BE2C (cell line): ENCODE results near the gene HMGN1.
"Not testable (repeated sequence)": the region's sequence is repeated elsewhere in the genome, so short reads cannot be mapped to it uniquely, and the experiment has no call there.

Source experiments
- DNase-seq: peaks from one replicate; pipeline ENCODE4 v3.0.0-alpha.2; 2020
- H3K27me3 ChIP-seq: fragments of 250-450 bp; sonication (Bioruptor Pico); 2 replicates; pipeline ENCODE4 v1.5.1; 2020; ENCODE audit warnings: mild to moderate bottlenecking
- H3K36me3 ChIP-seq: fragments of 250-450 bp; sonication (Bioruptor Pico); 2 replicates; pipeline ENCODE4 v1.5.1; 2020; ENCODE audit warnings: mild to moderate bottlenecking
- H3K4me1 ChIP-seq: fragments of 250-450 bp; sonication (Bioruptor Pico); 2 replicates; pipeline ENCODE4 v1.5.1; 2020
- H3K4me3 ChIP-seq: 2 replicates; pipeline ENCODE4 v1.5.1; 2011; ENCODE audit warnings: low read depth, low read length
- H3K9me3 ChIP-seq: fragments of 250-450 bp; sonication (Bioruptor Pico); 2 replicates; pipeline ENCODE4 v1.5.1; 2020
- CTCF ChIP-seq: IDR thresholded peaks from 2 replicates; pipeline ENCODE4 v1.5.1; 2012; ENCODE audit warnings: mild to moderate bottlenecking, low read depth, low read length

Gene HMGN1

GRCh38 chr21:39384674-39385298 is 35.9 kb upstream of the HMGN1 start:
- no peak for TF ChIP-seq CTCF

GRCh38 chr21:39382096-39382495 is 33.2 kb upstream of the HMGN1 start:
- not testable (repeated sequence) for H3K36me3 ChIP-seq, DNase-seq, H3K4me3 ChIP-seq, H3K9me3 ChIP-seq, H3K4me1 ChIP-seq, H3K27me3 ChIP-seq

More at GRCh38 chr21:39384674-39385298, 35.9 kb upstream of the HMGN1 start:
- H3K4me3 ChIP-seq, result peak overlapping the region; percentile 55; the same call in 1 of the 2 replicates
- no peaks in the 10 kb centered on the region for H3K36me3 ChIP-seq
- H3K27me3 ChIP-seq, result no peaks in the 10 kb centered on the region
- H3K4me1 ChIP-seq, result no peaks in the 10 kb centered on the region
- no peak for DNase-seq
- no peaks in the 10 kb centered on the region for H3K9me3 ChIP-seq

GRCh38 chr21:39381009-39381408 is 32.1 kb upstream of the HMGN1 start:
- Histone ChIP-seq H3K4me1 (no peaks in the 10 kb centered on the region), H3K27me3 (no peaks in the 10 kb centered on the region), H3K9me3 (no peaks in the 10 kb centered on the region), H3K36me3 (no peaks in the 10 kb centered on the region), H3K4me3 (peak overlapping the region; percentile 96)
- no peak for DNase-seq
- no peak for TF ChIP-seq CTCF

- peak; percentile 96 for DNase-seq
- H3K9me3 ChIP-seq, result no peaks in the 10 kb centered on the region
- H3K4me3 ChIP-seq, result peak overlapping the region; percentile 96
- H3K4me1 ChIP-seq, result no peaks in the 10 kb centered on the region
- no peaks in the 10 kb centered on the region for H3K27me3 ChIP-seq
- no peak for TF ChIP-seq CTCF
- no peaks in the 10 kb centered on the region for H3K36me3 ChIP-seq
Observed at GRCh38 chr21:39379986-39380891, 31.4 kb upstream of the HMGN1 start.

GRCh38 chr21:39377444-39378050 is 28.7 kb upstream of the HMGN1 start:
- no peak for DNase-seq
- Histone ChIP-seq H3K27me3 (no peaks in the 10 kb centered on the region), H3K4me3 (no peak overlapping the region), H3K36me3 (no peaks in the 10 kb centered on the region), H3K9me3 (no peaks in the 10 kb centered on the region), H3K4me1 (no peaks in the 10 kb centered on the region)
- TF ChIP-seq CTCF, result no peak

GRCh38 chr21:39375446-39375845 is 26.6 kb upstream of the HMGN1 start:
- H3K36me3 ChIP-seq, result no peaks in the 10 kb centered on the region
- DNase-seq, result no peak
- no peaks in the 10 kb centered on the region for H3K27me3 ChIP-seq
- no peaks in the 10 kb centered on the region; the same call in 1 of the 2 replicates for H3K4me1 ChIP-seq
- no peak overlapping the region for H3K4me3 ChIP-seq
- TF ChIP-seq CTCF, result no peak
- H3K9me3 ChIP-seq, result no peaks in the 10 kb centered on the region
